Panc1 (cell line): ENCODE results near the gene TBC1D10B. TPM values are rescaled to one million over a fixed set of nuclear protein-coding genes. Genes with fewer than 3 reads are reported as not detected.

Experiments
- ATAC-seq: fragments of 200-7000 bp; cut with Tn5 transposase; 2 replicates; pipeline ENCODE4 v1.9.1; 2020; ENCODE audit warnings: mild to moderate bottlenecking, moderate library complexity
- BruUV-seq: library from RNA; stranded (reverse); fragments of 400-500 nt; replicated peaks from 2 replicates; lab custom pipeline; 2021; lab: Mats Ljungman, UMichigan
- CTCF ChIA-PET: fragments of 300-600 bp; sonication (Branson Sonifier 250); formaldehyde crosslinking; loops from one replicate; lab custom pipeline; 2022; ENCODE audit warnings: antibody characterized with exemption; lab: Charles Lee
- POLR2A ChIA-PET: fragments of 300-600 bp; sonication (Branson Sonifier 250); formaldehyde crosslinking; loops from one replicate; lab custom pipeline; 2022; ENCODE audit warnings: antibody characterized with exemption; lab: Charles Lee
- DNase-seq: peaks from one replicate; pipeline ENCODE4 v3.0.0-alpha.2; 2010; ENCODE audit warnings: low read depth, low spot score
- H3K27ac ChIP-seq: 2 replicates; pipeline ENCODE4 v1.5.1; 2011; ENCODE audit warnings: mild to moderate bottlenecking, low read length, inconsistent platforms
- H3K27me3 ChIP-seq: fragments of 200-500 bp; sonication (Bioruptor generic); 2 replicates; pipeline ENCODE4 v1.6.0; 2014; ENCODE audit warnings: low read length, inconsistent platforms; ENCODE audit not compliant: control insufficient read depth, insufficient read depth
- H3K36me3 ChIP-seq: fragments of 200-500 bp; sonication (Bioruptor generic); 2 replicates; pipeline ENCODE4 v1.5.1; 2014; ENCODE audit warnings: inconsistent platforms, mild to moderate bottlenecking, low read length, moderate library complexity; ENCODE audit not compliant: control insufficient read depth, insufficient read depth
- H3K4me1 ChIP-seq: 2 replicates; pipeline ENCODE4 v1.5.1; 2011; ENCODE audit warnings: inconsistent platforms, mild to moderate bottlenecking, low read length, moderate library complexity; ENCODE audit not compliant: control insufficient read depth, insufficient read depth
- H3K4me3 ChIP-seq, 2 experiments: 2 replicates each; pipeline ENCODE4 v1.5.1; 2011 to 2012; ENCODE audit warnings: low read depth in 2 of 2, low read length in 2 of 2, mild to moderate bottlenecking in 2 of 2, inconsistent platforms in 1 of 2, moderate library complexity in 1 of 2
- H3K9me3 ChIP-seq: fragments of 200-500 bp; sonication (Bioruptor generic); 2 replicates; pipeline ENCODE4 v1.5.1; 2014; ENCODE audit warnings: low read depth, mild to moderate bottlenecking, inconsistent platforms, low read length, moderate library complexity; ENCODE audit not compliant: control insufficient read depth, insufficient read depth
- CTCF ChIP-seq: fragments of 450-650 bp; IDR thresholded peaks from 2 replicates; pipeline ENCODE4 v1.5.1; 2017; ENCODE audit warnings: mild to moderate bottlenecking
- POLR2AphosphoS5 ChIP-seq: IDR thresholded peaks from 2 replicates; pipeline ENCODE4 v1.6.1; 2012; ENCODE audit warnings: mild to moderate bottlenecking, low read depth, low read length, moderate library complexity
- SIN3A ChIP-seq: IDR thresholded peaks from 2 replicates; pipeline ENCODE4 v1.6.1; 2012; ENCODE audit warnings: low read depth, mild to moderate bottlenecking, low read length, moderate library complexity, borderline replicate concordance; ENCODE audit not compliant: insufficient read depth
- TCF7L2 ChIP-seq: IDR thresholded peaks from 2 replicates; pipeline ENCODE4 v1.6.1; 2011; ENCODE audit warnings: mild to moderate bottlenecking, low read depth, low read length, inconsistent platforms
- in situ Hi-C: cut with HindIII; loops from 2 replicates; pipeline ENCODE4 v1.10.0; 2016; ENCODE audit warnings: low sequenced_read_pairs, low pct_unique_long_range_greater_than_20kb
- intact Hi-C: fragments of 100-400 bp; cut with micrococcal nuclease; formaldehyde crosslinking; loops from one replicate; pipeline ENCODE4 v1.10.0; 2022; ENCODE audit not compliant: unreplicated experiment
- total RNA-seq: library from RNA; stranded (reverse); gene quantifications from one replicate; pipeline ENCODE4 v1.2.1, GENCODE V29; 2021; ENCODE audit not compliant: unreplicated experiment
- TF ChIP-seq, protein P1 (sequence below), 2 experiments: IDR thresholded peaks; 2 replicates each; pipeline ENCODE4 v1.6.1; 2011 to 2012; ENCODE audit warnings: low read depth in 2 of 2, control low read depth in 1 of 2, low read length in 1 of 2, mild to moderate bottlenecking in 1 of 2, moderate library complexity in 1 of 2; ENCODE audit not compliant: insufficient read depth in 1 of 2

The TBC1D10B gene
- total RNA-seq, 1 experiment from 2014 or later: 52.6 TPM

DNA sequence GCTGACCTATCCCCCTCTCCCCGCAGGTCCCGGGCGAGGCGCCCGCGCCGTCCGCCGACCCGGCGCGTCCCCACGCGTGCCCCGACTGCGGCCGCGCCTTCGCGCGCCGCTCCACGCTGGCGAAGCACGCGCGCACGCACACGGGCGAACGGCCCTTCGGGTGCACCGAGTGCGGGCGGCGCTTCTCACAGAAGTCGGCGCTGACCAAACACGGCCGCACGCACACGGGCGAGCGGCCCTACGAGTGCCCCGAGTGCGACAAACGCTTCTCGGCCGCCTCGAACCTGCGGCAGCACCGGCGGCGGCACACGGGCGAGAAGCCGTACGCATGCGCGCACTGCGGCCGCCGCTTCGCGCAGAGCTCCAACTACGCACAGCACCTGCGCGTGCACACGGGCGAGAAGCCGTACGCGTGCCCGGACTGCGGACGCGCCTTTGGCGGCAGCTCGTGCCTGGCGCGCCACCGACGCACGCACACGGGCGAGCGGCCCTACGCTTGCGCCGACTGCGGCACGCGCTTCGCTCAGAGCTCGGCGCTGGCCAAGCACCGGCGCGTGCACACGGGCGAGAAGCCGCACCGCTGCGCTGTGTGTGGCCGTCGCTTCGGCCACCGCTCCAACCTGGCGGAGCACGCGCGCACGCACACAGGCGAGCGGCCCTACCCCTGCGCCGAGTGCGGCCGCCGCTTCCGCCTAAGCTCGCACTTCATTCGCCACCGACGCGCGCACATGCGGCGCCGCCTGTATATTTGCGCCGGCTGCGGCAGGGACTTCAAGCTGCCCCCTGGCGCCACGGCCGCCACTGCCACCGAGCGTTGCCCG is 47.4 kb upstream of the TBC1D10B start:
- peak; percentile 94 for ATAC-seq
- in situ Hi-C loops (no loop called here), intact Hi-C loops (no loop called here)
- Histone ChIP-seq H3K4me1 (peaks cover 13% of the 10 kb centered on the region), H3K36me3 (peaks cover 4% of the 10 kb centered on the region), H3K9me3 (no peaks in the 10 kb centered on the region), H3K27me3 (no peaks in the 10 kb centered on the region), H3K4me3 (peak overlapping the region; percentile 45 to 55), H3K27ac (peak overlapping the region; percentile 77)
- TF ChIP-seq TCF7L2 (peak; percentile 83), CTCF (no peak), SIN3A (0 out of 2 replicates have a peak, but pooled peaks have one; percentile 35), POLR2AphosphoS5 (peak; percentile 55)
- TF ChIP-seq, protein P1, sequence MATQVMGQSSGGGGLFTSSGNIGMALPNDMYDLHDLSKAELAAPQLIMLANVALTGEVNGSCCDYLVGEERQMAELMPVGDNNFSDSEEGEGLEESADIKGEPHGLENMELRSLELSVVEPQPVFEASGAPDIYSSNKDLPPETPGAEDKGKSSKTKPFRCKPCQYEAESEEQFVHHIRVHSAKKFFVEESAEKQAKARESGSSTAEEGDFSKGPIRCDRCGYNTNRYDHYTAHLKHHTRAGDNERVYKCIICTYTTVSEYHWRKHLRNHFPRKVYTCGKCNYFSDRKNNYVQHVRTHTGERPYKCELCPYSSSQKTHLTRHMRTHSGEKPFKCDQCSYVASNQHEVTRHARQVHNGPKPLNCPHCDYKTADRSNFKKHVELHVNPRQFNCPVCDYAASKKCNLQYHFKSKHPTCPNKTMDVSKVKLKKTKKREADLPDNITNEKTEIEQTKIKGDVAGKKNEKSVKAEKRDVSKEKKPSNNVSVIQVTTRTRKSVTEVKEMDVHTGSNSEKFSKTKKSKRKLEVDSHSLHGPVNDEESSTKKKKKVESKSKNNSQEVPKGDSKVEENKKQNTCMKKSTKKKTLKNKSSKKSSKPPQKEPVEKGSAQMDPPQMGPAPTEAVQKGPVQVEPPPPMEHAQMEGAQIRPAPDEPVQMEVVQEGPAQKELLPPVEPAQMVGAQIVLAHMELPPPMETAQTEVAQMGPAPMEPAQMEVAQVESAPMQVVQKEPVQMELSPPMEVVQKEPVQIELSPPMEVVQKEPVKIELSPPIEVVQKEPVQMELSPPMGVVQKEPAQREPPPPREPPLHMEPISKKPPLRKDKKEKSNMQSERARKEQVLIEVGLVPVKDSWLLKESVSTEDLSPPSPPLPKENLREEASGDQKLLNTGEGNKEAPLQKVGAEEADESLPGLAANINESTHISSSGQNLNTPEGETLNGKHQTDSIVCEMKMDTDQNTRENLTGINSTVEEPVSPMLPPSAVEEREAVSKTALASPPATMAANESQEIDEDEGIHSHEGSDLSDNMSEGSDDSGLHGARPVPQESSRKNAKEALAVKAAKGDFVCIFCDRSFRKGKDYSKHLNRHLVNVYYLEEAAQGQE (IDR thresholded peaks at IDR 0.05; ENCODE audit: insufficient read depth in 1 of 2, low read depth in 2 of 2, low read length in 1 of 2): peak in 1 of 2 experiments; percentile 69; a peak in 1 of 4 replicates
- CTCF ChIA-PET: interaction anchor here (1.0 to 2.7 kb wide), 4 partner anchors 8 to 274 kb away, joined by 3 to 12 read pairs (median 4); partner anchors contain the start of genes DCTPP1 and ZNF48
- BruUV-seq: no TSS peak
- POLR2A ChIA-PET: interaction anchor here (0.5 to 0.8 kb wide), 5 partner anchors 11 to 683 kb away, joined by 3 to 11 read pairs (median 3); no protein-coding TSS in a partner anchor
- peak; percentile 81 for DNase-seq

DNA sequence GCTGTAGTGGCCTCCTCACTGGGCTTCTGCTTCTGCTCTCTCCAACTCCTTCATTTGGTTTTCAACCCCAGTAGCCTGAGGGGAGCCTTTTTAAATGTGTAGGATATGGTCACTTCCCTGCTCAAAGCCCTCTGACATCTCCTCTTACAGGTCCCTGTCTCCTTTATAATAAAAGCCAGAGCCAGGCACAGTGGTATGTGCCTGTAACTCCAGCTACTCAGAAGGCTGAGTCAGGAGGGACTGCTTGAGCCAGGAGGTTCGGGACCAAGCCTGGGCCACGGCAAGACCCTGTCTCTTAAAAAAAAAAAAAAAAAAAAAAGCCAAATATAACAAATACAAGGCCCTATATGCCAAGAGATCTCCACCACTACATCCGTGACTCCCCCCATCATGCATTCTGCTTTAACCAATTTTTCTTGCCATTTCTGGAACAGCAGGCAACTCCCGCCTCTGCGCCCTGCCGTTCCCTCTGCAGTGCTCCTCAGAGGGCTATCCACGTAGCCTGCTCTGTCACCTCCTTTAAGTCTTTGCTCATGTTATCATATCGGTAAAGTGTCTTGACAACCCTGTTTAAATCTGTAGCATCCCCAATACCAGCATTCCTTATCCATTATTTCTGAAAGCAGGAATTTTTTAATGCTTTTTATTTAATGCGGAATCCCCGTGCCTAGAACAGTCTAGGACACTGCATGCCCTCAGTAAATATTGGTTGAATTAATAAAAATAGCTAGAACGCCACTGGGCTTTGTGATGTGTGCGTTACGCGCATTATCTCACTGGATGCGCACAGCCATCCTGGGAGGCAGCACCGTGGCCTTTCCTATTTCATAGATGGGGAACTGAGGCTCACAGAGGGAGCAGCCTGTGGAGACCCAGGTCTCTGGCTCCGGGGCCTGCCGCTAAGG is 46.6 kb upstream of the TBC1D10B start:
- peaks cover 13% of the 10 kb centered on the region for H3K4me1 ChIP-seq
- DNase-seq (no peak), ATAC-seq (peak; percentile 29)
- H3K9me3 ChIP-seq: no peaks in the 10 kb centered on the region
- H3K36me3 ChIP-seq: peaks cover 3% of the 10 kb centered on the region
- TF ChIP-seq SIN3A (no peak), POLR2AphosphoS5 (no peak), CTCF (no peak), TCF7L2 (no peak)
- TF ChIP-seq, protein P1 (IDR thresholded peaks at IDR 0.05; ENCODE audit: insufficient read depth in 1 of 2, low read depth in 2 of 2, low read length in 1 of 2): no peak
- peak overlapping the region; percentile 59 for H3K27ac ChIP-seq
- BruUV-seq: no TSS peak
- in situ Hi-C loops (no loop called here), intact Hi-C loops (no loop called here)
- ChIA-PET CTCF (interaction anchor here (0.7 to 1.4 kb wide), 3 partner anchors 8 to 108 kb away, joined by 4 to 6 read pairs (median 5); partner anchors contain the start of gene ZNF771), POLR2A (interaction anchor here (0.5 to 0.6 kb wide), 2 partner anchors 68 to 71 kb away, joined by 3 to 9 read pairs; no protein-coding TSS in a partner anchor)
- no peaks in the 10 kb centered on the region for H3K27me3 ChIP-seq
- peak overlapping the region; percentile 45 to 55 for H3K4me3 ChIP-seq
